Epithelial cell of proximal tubule (primary cell): Measurements from ENCODE around the gene RSKR. TPM values are rescaled to one million over a fixed set of nuclear protein-coding genes. Genes with fewer than 3 reads are reported as not detected.

Source experiments
- DNase-seq: peaks from one replicate; pipeline ENCODE4 v3.0.0-alpha.2; 2011; ENCODE audit warnings: low read depth
- H3K4me3 ChIP-seq: 2 replicates; pipeline ENCODE4 v1.5.1; 2011; ENCODE audit warnings: low read depth, mild to moderate bottlenecking, low read length
- CTCF ChIP-seq: conservative IDR thresholded peaks from 2 replicates; pipeline ENCODE4 v1.5.1; 2012; ENCODE audit warnings: low read depth, mild to moderate bottlenecking, low read length
- total RNA-seq: library from RNA; depleted of rRNA; stranded (reverse); fragments of >200 nt; gene quantifications from 2 replicates; pipeline ENCODE4 v1.2.3, GENCODE V29; 2015

Gene RSKR
- total RNA-seq, 1 donor from 2014 or later: 3.0 TPM

- TF ChIP-seq CTCF: no peak
- no peak for DNase-seq
- H3K4me3 ChIP-seq: peak overlapping the region; percentile 99
Observed at GRCh38 chr17:28572259-28573039, 41.5 kb downstream of the RSKR start.

- peak; percentile 36 for DNase-seq
- no peak for TF ChIP-seq CTCF
- H3K4me3 ChIP-seq: peak within 1 kb of the TSS; percentile 99
Observed at GRCh38 chr17:28571361-28572122, 42.4 kb downstream of the RSKR start, which contains the start of gene PIGS. Gene PIGS (minus strand): TSS chr17:28571524. CDS start chr17:28571496, 28 bp downstream.

GRCh38 chr17:28570716-28571360 lies 43.1 kb downstream of the RSKR start:
- no peak for TF ChIP-seq CTCF
- no peak for DNase-seq
- peak overlapping the region; percentile 99 for H3K4me3 ChIP-seq

GRCh38 chr17:28569446-28569845 lies 44.5 kb downstream of the RSKR start:
- DNase-seq: no peak
- H3K4me3 ChIP-seq: no peak overlapping the region
- TF ChIP-seq CTCF: no peak

- H3K4me3 ChIP-seq: no peak overlapping the region
- TF ChIP-seq CTCF: no peak
- DNase-seq: no peak
Observed at GRCh38 chr17:28567604-28568003, 46.4 kb downstream of the RSKR start.

GRCh38 chr17:28563475-28563874 lies 50.5 kb downstream of the RSKR start:
- TF ChIP-seq CTCF: no peak
- DNase-seq: peak; percentile 84
- H3K4me3 ChIP-seq: no peak overlapping the region

Other genes with a start within 250 kb of the RSKR start
- gene SEBOX, start 249.0 kb downstream of the RSKR start, total RNA-seq: not detected in 2 replicates
- not detected in 2 replicates for gene VTN, start 243.9 kb downstream of the RSKR start, total RNA-seq
- gene SARM1, start 242.5 kb downstream of the RSKR start, total RNA-seq: 0.80 and 0.81 TPM in 2 replicates
- gene SLC46A1, start 208.0 kb downstream of the RSKR start, total RNA-seq: 2.8 and 4.7 TPM in 2 replicates
- not detected in 2 replicates for gene SLC13A2, start 140.5 kb downstream of the RSKR start, total RNA-seq
- gene FOXN1, start 107.8 kb downstream of the RSKR start, total RNA-seq: not detected in 2 replicates
- 28.7 and 29.2 TPM in 2 replicates for gene UNC119, start 61.6 kb downstream of the RSKR start, total RNA-seq
- gene PIGS, start 42.7 kb downstream of the RSKR start, total RNA-seq: 47.2 and 55.6 TPM in 2 replicates
- 25.4 and 100.0 TPM in 2 replicates for gene ALDOC, start 37.3 kb downstream of the RSKR start, total RNA-seq
- 99.2 and 104 TPM in 2 replicates for gene SPAG5, start 15.2 kb downstream of the RSKR start, total RNA-seq
- gene BLTP2, start 31.0 kb upstream of the RSKR start, total RNA-seq: 133 and 136 TPM in 2 replicates
- 39.5 and 52.7 TPM in 2 replicates for gene SDF2, start 47.7 kb upstream of the RSKR start, total RNA-seq
- 17.2 and 21.7 TPM in 2 replicates for gene SUPT6H, start 48.0 kb upstream of the RSKR start, total RNA-seq
- gene PROCA1, start 97.7 kb upstream of the RSKR start, total RNA-seq: under 0.01 and 0.58 TPM in 2 replicates
- gene RAB34, start 103.7 kb upstream of the RSKR start, total RNA-seq: 558 and 649 TPM in 2 replicates
- 746 and 818 TPM in 2 replicates for gene RPL23A, start 105.8 kb upstream of the RSKR start, total RNA-seq
- gene TLCD1, start 112.0 kb upstream of the RSKR start, total RNA-seq: 14.5 and 14.7 TPM in 2 replicates
- gene NEK8, start 114.6 kb upstream of the RSKR start, total RNA-seq: 4.3 and 8.4 TPM in 2 replicates
- gene TRAF4, start 129.8 kb upstream of the RSKR start, total RNA-seq: 86.4 and 108 TPM in 2 replicates
- gene FAM222B, start 228.6 kb upstream of the RSKR start, total RNA-seq: 11.9 and 14.2 TPM in 2 replicates
- 86.9 and 94.9 TPM in 2 replicates for gene ERAL1, start 240.8 kb upstream of the RSKR start, total RNA-seq